GM18508 (cell line): ENCODE results near the gene PAK4.
"Not testable (repeated sequence)": the region's sequence is repeated elsewhere in the genome, so short reads cannot be mapped to it uniquely, and the experiment has no call there.

Source experiments
- ATAC-seq: cut with Tn5 transposase; IDR thresholded peaks from one replicate; pipeline ENCODE4 v1.9.1; 2021; ENCODE audit warnings: moderate number of reproducible peaks; ENCODE audit not compliant: insufficient read depth, unreplicated experiment

Gene PAK4

DNA sequence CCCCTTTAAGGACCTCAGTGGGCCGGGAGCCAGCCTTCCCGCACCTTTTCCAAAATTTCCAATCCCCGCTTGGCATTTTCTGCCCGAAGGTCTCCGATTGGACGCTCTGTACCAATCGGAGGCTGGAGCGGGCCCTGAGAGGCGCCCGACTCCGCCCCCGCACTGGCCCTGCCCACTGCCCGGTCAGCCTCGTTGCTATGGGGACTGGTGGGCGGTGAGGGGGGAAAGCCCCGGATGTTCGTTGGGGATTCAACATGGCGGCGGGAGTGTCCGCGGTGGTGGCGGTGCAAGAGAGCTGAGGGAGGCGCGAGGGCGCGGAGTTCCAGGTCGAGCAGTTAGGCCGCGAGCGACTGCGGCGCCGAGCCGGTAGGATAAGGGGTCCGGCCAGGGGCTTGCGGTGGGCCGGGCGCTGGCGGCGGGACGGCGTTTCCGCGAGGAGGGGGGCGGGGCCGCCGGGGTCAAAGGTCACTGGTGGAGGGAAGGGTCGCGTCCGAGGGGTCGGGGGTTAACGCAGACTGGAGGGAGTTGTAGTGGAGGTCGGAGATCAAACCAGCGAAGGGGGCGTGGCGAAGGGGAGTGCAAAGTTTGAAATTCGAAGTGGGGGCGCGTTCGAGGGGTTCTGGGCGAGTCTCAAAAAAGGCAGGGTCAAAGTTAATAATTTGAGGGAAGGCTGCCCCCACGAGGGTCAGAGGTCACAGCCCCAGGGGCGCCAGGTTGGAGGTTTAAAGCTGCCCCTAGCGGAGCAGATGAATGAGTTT lies at the start of gene PAK4:
TSS of gene PAK4 (plus strand) at position 233 of the 758 bp plus-strand sequence. CDS start 43,768 bp downstream, outside the sequence.
- ATAC-seq: peak; percentile 59

DNA sequence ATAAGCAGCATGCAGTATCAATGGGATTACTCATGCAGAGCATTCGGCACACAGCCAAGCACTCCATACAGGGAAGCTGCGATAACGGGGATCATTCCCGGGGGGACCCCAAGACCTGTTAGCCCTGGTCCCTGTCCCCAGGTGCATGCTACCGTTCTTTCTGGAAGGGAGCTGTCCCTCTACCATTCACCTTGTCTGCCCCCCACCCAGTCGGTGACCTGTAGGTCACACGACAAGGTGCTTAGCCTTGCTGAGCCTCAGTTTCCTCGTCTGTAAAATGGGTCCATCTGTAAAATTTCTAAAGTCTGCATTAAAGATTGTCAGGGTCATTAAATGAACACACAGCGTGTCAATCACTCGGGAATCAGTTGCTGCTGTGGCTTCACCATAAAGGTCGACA lies 48.3 kb upstream of the PAK4 start:
- no peak for ATAC-seq

DNA sequence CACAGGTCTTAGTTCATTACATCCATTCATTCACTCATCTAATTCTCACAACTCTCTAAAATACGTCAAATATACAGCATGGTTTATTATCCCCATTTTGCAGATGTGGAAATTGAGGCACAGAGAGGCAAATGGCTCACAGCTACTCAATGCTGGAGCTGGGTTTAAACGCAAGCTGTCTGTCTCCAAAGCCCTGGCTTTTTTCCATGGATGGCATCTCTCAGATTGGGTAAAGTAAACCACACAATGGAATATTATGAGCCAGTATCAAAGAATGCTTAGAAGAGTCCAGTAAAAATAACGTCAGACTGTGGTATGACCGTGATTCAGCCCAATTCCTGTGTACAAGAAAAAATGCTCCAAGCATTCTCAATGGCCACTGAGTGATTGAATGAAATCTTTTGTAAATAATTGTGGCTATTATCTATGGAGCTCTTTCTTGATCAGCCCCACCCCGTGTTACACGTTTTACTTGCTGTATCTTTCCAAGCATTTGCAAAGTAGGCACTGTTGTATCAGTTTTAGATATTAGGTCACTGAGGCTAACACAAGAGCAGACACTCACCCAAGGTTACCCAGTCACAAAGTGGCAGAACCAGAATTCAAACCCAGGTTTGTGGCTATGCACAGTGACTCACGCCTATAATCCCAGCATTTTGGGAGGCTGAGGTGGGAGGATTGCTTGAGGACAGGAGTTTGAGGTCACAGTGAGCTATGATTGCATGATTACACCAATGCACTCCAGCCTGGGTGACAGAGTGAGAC lies 47.0 kb upstream of the PAK4 start:
- ATAC-seq: no peak

DNA sequence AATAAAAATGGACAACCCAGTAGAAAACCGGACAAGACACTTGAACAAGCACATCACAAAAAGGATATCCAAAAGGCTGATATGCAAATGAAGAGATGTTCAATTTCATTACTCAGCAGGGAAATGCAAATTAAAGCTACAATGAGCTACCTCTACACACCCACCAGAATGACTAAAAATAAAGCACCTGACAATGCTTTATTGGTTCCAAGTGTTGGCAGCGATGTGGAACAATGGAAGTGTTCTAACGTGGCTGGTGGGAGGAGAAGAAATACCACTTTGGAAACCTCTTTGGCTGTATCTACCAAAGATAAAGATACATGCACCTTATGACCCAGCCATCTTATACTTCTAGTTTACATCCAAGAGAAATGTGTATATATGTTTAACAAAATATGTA lies 45.2 kb upstream of the PAK4 start:
- ATAC-seq: no peak

DNA sequence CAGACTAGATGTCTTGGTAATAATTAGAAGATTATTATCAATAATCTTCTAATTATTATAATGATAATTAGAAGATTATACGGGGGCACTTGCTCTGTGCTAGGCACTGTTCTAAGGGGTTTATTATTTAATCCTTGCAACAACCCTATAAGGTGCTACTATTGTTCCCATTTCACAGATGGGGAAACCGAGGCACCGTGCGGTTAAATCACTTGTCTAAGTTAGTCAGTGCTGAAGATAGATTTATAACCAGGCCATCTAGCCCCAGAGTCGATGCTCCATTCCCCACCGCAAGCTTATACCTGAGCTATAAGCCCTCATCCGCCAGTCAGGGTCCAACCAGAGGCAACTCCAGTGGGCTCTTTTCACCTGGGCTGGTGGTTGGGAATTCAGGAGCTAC lies 43.4 kb upstream of the PAK4 start:
- ATAC-seq: no peak

DNA sequence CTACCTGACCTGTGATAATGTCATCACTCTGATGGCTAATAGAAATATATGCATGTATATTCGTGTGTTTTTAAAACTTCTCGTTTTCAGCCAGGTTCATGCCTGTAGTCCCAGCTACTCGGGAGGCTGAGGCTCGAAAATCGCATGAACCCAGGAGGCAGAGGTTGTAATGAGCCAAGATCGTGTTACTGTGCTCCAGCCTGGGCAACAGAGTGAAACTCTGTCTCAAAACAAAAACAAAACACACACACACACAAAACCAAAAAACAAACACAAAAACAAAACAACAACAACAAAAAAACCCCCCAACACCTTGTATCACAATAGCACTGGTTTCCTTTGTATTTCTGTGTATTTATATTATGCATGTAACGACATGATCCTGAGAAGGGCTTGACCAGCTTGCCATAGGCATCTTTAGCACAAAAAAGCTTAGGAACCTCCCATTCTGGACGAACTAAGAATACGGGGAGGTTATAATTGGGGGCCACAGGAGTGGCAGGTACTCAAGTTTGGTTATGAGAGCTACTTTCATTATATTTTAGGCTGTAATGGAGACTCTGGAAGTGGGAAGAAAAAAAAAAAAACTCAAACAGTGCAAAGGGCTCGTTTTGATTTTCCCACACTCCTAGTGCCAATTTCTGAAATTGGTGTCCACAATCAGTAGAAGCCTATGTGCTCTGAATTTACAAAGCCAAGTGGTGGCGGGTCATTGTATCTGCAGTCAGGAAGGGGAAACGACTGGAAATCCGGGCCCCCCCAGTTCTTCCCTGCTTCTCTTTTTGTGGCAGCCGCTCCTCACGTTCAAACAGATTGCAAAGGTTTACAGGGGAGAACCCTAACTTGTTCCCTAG lies 42.6 kb upstream of the PAK4 start:
- ATAC-seq: no peak

DNA sequence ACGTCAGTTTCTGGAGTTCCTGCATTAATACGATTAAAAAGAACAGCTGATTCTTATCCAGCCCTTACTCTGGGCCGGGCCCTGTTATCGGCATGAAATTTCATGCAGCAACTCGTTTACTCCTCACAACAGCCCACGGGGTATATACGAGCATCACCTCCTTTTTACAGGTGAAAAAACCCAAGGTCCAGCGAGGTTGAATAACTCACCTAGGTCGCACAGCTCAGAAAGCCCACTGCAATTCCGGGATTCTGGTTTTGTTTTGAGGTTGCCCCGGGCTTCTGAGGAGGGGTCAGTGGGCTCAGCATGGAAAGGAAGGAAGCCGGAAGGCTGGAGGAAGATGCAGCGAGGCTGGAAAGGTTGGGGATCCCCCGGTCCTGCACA lies 42.0 kb upstream of the PAK4 start:
- ATAC-seq: no peak

DNA sequence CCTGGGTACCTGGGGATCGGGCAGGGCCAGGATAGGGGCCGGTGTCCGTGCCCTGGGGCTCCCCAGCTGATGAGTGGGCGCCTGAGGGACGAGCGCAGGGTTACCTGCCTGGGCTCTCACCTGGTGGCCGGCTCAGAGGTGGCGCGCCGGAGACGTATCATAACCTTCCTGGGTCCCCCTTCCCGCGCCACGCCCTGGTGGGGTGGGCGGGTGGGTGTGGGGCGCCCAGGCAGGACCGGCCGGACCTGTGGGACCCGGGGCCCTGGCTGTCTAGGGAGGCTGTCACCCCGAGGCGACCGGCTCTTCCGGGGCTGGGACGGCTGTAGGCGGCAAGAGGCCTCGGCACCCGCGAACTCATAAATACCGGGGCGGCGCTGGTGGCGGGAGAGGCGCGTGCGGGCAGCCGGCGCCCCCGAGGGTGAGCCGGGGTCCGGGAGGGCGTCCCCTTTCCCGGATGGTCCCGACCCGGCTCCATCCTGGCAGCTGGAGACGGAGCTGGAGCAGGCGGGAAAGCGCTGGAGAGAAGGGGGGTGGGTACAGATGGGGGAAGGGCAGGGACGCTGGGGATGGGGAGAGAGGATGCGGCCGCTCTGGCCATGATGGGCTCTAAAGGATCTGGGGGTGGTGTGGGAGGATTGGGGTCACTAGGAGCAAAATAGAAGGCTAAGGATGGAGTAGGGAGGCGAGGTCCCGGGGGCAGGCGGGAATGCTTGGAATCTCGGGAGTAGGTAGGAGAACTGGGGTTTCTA lies 41.4 kb upstream of the PAK4 start, which contains the start of gene ACP7:
TSS of gene ACP7 (plus strand) at position 386 of the 749 bp plus-strand sequence. CDS start 902 bp downstream, outside the sequence.
- ATAC-seq: no peak

DNA sequence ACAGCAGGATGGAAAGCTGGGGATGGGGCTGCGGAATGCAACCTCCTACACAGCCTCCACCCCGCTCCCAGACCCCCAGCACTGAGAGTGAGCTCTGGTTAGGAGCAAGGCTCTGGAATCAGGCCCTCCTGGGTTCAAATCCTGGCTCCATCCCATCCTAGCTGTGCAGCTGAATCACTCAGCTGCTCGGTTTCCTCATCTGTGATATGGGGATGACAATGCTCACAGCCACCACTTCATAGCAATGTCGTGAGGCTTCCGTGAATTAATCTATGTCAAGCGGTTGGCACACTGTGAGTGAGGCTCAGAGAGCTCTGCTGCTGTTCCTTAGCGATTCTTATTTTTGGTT lies 40.9 kb upstream of the PAK4 start:
- ATAC-seq: no peak

DNA sequence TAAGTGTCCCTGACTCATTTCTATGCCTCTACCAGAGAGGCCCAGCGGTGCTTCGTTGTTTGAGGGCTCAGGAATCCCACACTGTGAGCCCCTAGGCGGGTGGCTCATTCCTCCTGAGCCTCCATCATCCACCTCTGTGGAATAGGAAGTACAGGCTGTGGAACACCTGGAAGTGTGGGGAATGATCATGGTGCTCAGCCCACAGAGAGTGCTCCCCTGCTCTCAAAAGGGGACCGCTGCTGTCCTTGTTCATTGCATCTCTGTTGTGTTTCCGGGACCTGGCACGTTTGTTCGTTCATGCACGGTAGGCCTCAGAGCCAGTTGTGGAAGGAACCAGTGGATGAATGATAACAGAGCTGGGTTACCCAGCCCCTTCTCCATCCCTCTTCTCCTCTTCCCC lies 40.2 kb upstream of the PAK4 start:
- ATAC-seq: no peak

DNA sequence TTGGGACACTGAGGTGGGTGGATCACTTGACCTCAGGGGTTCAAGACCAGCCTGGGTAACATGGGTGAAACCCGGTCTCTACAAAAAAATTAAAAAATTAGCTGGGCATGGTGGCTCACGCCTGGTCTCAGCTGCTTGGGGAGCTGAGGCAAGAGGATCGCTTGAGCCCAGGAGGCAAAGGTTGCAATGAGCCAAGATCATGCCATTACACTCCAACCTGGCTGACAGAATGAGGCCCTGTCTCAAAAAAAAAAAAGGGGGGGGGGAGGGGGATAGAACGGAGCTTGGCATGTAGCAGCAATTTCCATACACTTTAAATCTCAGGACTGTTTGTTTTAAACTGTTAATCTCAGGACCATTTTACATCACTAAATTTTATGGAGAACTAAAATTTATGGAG lies 39.2 kb upstream of the PAK4 start:
- no peak for ATAC-seq

DNA sequence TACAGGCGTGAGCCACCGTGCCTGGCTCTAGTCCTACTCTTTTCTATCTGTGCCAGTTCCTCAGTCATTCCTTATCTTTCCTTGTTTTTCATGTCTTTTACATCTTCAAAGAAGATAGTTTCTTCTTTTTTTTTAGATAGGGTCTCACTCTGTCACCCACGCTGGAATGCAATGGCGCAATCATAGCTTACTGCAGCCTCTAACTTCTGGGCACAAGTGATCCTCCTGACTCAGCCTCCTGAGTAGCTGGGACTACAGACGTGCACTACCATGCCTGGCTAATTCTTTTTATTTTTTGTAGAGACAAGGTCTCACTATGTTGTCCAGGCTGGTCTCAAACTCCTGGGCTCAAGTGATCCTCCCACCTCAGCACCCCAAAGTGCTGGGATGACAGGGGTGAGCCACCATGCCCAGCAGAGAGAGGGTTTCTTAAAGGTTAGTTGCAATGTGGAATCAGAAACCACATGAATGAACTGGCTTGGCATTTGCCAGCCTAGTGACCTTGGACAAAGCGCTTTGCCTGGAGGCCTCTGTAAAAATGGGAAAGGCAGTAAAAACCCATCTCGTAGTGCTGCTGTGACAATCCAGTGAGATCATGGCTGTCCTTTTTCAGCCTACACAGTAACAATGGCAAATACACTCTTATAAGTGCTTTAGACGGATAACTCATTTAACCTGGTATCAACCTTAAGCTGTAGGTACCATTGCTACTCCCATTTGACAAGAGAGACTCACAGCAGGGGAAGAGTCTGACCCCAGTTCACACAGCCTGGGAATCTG lies 37.5 kb upstream of the PAK4 start:
- ATAC-seq: no peak

DNA sequence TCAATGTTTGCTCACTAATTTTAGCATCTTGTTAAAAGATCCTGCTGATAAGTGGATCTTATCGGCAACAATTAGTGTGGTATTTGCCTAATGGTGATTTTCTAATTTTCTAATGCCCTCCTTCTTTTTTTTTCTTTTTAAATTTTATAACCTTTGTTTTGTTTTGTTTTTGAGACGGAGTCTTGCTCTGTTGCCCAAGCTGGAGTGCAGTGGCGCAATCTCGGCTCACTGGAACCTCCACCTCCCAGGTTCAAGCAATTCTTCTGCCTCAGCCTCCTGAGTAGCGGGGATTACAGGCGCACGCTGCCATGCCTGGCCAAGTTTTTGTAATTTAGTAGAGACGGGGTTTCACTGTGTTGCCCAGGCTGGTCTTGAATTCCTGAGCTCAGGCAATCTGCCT lies 35.6 kb upstream of the PAK4 start:
- ATAC-seq: not testable (repeated sequence)

DNA sequence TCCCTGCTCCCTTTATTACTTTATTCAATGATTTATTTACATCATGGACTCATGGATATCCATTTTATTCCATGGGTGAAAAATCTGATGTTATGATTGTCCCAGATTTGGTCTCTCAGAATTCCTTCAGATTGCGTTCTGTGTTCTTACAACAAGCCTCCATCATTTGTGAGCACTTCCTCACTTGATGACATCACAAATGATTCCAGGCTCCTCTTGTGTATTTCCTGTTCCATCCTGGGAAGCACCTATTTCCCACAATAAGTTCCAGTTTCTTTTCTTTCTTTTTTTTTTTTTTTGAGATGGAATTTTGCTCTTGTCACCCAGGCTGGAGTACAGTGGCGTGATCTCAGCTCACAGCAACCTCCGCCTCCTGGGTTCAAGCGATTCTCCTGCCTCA lies 34.7 kb upstream of the PAK4 start:
- no peak for ATAC-seq

DNA sequence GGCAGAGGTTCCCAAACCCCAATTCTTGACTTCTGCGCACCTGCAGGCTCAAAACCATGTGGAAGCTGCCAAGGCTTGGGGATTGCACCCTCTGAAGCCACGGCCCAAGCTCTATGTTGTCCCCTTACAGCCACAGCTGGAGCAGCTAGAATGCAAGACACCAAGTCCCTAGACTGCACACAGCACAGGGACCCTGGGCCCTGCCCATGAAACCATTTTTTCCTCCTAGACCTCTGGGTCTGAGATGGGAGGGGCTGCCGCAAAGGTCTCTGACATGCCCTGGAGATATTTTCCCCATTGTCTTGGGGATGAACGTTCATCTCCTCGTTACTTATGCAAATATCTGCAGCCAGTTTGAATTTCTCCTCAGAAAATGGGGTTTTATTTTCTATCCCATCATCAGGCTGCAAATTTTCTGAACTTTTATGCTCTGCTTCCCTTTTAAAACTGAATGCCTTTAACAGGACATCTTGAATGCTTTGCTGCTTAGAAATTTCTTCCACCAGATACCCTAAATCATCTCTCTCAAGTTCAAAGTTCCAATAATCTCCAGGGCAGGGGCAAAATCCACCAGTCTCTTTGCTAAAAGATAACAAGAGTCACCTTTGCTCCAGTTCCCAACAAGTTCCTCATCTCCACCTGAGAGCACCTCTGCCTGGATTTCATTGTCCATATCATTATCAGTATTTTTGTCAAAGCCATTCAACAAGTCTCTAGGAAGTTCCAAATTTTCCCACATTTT lies 29.6 kb upstream of the PAK4 start:
- not testable (repeated sequence) for ATAC-seq

DNA sequence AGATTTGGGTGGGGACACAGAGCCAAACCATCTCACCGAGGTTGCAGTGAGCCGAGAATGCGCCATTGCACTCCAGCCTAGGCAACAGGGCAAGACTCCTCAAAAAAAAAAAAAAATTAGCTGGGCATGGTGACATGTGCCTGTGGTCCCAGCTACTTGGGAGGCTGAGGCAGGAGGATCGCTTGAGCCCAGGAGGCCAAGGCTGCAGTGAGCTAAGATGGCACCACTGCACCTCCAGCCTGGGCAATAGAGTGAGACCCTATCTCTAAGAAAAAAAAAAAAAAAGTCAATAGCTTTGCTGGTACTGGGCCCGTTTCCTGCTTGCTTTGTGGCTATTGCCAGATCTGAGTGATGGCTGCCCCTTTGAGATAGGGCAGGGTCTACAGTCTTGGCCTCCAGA lies 28.3 kb upstream of the PAK4 start:
- ATAC-seq: no peak

DNA sequence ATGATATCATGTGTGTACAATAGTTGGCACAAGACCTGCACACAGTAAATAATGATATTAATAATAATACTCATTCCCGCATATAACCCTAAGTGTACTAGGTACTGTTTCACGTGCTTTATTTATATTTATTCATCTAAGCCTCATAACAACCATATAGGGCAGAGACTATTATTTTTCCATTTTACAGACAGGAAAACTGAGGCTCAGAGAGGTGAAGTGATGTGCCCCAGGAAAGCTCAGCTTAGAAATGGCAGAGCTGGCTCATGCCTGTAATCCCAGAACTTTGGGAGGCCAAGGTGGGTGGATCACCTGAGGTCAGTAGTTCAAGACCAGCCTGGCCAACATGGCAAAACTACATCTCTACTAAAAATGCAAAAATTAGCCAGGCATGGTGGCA lies 27.9 kb upstream of the PAK4 start:
- no peak for ATAC-seq

DNA sequence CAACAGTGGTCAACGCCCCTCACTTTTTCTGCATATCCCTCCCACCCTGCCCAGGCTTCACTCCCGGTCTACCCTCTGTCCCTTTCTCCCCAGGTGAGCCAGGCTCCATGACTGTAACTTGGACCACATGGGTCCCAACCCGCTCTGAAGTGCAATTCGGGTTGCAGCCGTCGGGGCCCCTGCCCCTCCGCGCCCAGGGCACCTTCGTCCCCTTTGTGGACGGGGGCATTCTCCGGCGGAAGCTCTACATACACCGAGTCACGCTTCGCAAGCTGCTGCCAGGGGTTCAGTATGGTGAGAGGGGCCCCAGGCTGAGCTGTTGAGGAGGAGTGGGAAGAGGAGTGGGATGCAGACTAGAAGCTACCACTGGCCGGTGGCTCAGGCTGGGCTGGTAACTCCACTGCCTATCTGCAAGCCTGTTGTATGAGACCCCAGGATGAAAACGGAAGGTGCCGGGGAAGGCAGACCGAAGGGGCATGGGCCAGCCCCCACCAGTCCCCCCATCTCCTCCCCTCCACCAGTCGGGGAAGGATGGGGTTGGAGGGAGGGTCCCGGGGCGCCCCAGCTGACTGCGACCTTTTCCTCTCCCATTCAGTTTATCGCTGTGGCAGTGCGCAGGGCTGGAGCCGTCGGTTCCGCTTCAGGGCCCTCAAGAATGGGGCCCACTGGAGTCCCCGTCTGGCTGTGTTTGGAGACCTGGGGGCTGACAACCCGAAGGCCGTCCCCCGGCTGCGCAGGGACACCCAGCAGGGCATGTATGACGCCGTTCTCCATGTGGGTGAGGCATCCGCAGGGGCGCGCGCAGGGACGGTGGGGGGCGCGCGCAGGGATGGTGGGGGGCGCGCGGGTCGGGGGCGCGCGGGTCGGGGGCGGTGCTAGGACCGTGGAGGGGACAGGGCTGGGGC lies 27.0 kb upstream of the PAK4 start:
- ATAC-seq: no peak
